HuH-7.5 (cell line): ENCODE results near the gene CDH8.

Source experiments
- DNase-seq: peaks from one replicate; pipeline ENCODE4 v3.0.0; 2011; ENCODE audit warnings: low spot score

CDH8 gene

DNA sequence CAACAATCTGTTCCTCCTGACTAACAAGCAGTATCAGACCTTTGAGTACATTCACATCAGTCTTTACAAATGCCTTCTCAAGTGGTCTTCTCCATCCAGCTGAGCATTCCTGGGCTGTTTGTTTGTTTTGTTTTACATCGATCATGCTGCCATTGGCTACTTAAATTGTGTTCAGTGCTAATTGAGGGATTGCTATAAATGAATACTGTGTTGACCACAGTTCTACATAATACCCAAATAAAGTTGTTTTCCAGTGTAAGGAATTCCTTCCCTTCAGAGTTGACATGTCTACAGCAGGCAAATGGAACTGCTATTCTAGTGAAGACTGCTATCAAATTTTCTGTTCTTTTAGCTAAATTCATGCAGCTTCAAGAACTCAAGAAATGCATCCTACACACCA is 3.2 kb downstream of the CDH8 start:
- no peak for DNase-seq

DNA sequence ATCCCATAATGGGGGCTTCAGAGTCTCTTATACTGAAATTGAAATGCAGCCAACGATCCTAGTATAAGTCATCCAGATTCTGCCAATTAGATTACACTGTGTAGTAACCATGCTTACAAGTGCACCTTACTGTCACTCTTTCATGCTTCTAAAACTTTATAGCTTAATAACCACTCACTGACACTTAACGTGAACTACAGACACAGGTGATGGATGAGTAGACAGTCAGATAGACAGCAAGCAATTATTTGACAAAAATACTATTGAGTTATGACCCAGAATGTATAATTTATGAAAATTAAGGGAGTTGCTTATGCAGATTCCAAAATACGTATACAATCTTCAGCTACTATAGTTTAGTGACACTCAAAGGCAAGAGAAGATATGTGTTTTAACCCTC is 6.3 kb downstream of the CDH8 start:
- no peak for DNase-seq

DNA sequence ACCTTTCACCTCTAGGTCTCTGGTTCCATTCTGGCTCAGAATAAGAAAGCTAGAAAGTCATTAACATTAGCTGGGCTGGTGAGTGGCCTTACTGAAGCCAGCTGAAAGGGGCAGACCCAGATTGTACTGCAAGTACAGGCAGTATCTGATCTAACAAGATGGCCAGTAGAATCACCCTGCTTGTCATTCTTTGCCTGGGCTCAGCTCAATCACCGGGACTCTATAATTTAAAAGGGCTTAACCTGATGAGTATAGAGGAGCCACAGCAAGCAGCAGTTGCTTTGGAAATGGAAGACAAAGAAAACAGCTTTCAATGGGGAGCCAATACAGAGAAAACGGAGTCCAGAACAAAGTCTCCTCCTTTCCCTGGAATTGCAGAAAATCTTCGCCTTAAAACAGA is 13.6 kb downstream of the CDH8 start:
- no peak for DNase-seq

DNA sequence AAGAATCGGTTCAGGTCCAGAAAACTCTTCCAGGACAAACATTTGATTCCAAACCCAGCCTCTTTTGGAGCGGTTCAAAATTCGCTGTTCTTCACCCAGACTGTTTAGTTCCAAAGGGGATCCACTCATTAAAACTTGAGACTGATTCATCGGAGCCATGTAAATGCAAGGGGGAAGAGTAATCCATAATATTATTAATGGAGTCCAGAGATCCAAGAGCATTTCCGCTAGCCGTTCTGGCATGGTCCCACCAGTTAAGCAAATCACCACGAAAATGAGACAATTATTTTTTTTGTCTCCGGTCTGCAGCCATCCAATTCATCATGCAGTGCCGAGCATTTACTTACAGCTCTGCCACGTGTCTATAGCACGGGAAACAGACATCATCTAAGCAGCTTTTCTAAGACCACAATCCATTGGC is 15.1 kb downstream of the CDH8 start:
- DNase-seq: no peak

DNA sequence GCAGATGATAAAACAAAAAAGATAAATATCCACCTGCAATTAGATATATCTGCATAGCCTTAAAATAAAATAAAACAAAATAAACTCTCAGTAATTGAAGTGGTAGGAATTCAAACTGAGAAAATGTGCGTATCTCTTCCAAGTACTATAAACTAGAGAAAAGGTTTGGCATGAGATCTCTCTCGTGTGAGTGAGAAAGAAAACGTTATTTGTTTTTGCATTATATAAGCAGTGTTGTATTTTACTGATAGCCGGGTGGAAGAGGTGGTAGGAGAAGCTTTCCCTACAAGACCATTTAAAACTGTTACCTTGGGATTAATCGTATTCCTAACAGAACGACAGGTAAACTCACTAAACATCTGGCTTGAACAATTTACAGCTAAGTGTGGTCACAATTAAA is 15.6 kb downstream of the CDH8 start:
- no peak for DNase-seq

DNA sequence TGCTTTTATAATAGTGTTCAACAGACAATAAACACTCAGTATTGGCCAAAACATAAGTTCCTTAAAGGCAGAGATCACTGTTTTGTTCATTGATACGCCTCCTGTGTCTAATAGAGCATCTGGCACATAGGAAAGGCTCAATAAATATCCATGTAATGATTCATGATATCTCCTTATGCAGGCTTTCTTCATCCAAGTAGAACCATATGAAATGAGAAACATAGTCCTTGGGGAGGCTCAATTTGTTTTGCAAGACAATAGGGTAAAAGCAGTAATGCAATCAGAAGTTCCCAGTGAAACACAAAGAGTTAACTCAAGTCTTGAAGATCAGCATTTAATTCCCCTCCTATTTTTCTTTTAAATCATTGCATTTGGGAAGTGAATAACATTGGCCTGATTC is 16.4 kb downstream of the CDH8 start:
- no peak for DNase-seq

DNA sequence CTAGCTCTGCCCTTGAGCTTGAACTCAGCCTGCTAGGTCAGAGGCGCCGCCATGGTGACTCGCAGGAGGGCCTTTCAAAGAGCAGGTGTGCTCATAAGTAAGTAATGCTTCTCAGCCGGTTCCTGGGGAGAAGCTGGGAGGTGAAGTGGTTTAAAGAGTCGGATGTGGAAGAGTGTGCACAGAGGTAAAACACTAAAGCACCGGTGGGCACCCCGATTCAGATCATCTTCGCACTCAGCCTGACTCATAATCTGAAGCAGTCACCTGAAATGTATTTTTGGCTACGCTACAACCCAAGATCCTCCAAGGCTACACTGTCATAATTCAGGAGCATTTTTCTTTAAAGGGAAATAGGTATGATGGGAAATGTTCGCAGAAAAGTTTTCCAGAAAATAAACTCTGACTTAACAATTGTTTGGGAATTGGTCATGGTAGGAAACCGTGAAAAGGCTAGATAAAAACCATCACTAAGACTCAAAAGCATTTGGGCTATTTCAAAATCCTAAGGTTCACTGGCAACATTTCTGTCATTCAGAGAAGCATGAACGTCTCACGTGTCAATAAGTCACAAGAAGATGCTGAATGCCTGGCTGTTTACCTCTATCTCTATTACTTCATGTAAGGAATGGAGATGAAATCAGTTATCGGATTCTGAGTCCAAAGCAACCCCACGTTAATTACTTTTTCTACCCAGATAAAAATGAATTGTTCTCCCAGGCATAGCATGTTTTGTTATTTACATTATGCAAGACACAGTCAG is 17.8 kb downstream of the CDH8 start:
- no peak for DNase-seq

DNA sequence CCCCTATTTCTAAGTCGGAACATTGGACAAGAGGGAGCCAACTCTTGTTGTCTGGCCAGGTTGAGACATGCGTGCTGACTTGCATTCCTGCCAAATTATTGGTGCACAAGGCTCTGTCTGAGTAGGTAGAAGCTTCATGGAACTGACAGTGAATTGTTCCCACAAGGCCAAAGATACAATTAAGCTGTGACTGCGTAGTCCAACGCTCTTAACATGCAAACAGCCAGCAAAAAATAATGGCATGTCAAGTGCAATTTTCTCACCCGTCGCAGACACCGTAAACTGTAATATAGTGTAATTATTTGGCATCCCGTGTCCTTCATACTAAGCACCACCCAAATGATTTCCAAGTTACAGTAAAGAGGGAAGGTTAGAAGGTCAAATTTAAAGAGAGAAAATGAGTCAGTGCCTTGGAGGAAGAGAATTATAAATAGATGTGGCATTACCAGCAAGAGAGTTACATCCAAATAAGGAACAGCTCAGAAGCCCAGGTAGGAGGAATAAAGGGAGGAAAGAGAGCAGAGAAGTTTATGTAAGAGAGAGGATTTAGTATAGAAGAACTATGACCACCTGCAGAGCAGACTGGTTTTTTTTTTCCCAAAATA is 21.8 kb downstream of the CDH8 start:
- no peak for DNase-seq

DNA sequence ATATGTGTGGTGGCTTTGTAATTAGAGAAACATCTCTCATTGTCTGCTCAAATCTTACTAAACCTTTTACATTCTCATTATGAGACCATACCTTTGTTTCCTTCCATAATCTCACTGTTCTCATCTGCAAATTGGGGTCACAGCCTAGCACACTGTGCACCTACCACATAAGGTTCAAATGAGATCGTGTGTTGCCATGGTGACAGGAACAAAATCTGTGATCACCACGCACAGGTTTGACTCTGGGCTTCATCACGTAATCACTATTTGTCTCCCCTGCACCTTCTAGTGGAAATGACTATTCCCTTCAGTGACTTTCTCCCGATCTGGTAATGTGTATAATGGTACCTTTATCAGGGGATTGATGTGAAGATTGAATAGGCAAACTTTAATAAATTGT is 26.1 kb downstream of the CDH8 start:
- no peak for DNase-seq

DNA sequence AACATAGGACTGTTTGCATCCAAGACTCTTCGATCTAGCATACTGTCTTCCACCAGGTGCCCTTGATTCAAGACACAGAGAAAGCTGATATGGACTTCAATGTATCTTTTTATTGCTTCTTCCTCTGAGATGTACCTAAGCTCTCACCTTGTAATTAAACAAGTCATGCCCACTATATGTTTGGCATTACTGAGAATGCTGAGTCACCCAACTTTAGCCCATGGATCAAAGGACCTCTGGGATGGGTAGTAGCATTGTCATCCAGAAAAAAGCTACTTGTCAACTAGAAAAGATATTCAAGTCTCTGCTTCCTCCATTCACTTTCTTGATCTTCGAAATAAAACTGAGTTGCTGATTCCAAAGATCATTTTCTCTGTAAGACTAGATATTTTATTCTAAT is 37.8 kb downstream of the CDH8 start:
- DNase-seq: no peak

DNA sequence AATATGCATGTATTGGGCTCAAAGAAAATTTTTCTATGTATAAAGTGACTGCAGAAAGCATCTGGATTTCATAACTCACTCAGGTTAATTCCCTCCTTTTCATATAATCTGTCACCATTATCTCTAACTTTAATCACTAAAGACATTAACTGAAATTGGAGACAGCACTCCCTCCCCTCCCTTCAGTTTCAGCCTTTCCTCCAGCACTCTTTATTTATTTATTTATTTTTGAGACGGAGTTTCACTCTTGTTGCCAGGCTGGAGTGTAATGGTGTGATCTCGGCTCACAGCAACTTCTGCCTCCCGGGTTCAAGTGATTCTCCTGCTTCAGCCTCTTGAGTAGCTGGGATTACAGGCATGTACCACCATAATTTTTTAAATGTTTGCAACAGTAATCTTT is 43.1 kb downstream of the CDH8 start:
- no peak for DNase-seq

DNA sequence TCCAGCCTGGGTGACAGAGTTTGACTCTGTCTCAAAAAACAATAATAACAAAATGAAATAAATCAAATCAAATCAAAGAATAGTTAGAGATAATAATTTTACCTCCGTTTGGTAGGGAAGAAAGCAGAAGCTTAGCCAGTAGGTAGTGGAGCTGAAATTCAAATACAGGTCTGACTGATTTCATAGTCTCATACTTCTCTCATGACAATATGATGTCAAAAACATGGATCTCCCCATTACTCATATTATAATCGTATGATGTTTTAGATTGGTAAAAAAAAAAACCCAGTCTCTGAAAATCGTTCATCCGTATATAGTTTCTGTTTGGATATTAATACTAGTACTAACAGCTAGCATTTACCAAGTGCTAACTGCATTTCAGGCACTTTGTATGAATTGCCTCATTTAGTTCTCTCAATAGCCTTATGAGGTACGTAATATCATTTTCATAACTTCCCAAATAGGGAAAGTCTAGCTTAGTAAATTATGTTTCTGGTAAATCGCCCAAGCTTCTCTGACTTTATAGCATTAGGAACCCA is 48.7 kb downstream of the CDH8 start:
- DNase-seq: no peak

DNA sequence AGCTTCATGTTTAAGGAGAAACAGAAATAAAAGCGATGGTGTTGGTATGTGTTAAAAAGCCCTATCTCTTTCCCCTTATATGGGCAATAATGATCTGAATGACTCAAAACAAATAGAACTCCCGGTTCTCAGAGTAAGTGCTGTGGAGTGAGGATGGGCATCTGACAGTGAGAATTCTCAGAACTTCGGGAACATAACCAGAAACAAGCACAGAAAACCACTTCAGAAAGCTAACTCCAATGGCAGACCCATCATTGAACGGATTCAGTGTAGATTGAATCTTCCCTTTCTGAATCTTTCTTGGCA is 67.2 kb downstream of the CDH8 start:
- no peak for DNase-seq

DNA sequence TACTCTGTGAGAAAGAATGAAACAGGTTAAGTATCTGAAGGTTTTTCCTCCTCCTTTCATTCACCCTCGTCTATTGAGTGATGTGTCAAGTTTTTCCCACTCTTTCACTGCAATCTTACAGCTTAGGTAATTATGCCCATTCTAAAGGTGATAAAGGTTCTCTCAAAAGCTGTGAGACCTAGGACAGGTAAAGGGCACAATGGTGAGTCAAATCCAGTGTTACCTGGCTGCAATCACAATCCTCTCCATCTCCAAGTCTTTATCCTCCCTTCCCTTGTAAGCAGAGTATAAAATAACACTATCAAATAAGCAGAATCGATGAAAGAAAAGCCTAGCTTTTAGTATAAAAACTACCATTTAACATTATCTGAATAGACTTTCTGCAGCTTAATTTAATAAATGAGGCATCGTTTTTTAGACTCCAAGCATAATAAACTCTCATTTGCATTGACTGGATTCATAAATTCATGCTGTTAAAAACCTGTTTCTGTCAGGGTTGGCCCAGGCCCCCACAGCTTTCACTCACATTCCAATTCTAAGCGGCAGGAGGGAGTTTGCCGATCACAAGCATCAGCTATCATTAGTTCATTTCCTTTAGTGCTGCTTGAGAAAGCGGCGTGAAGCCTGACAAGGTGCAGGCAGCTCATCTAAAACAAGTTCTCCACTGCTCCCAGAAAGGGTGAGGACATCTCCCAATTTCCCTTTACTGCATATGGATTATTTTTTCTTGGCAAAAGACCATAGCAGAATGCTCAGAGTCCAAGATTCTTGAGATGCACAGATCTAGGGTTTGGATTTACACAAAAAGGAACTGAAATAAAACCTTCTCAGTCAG is 67.8 kb downstream of the CDH8 start:
- DNase-seq: no peak

DNA sequence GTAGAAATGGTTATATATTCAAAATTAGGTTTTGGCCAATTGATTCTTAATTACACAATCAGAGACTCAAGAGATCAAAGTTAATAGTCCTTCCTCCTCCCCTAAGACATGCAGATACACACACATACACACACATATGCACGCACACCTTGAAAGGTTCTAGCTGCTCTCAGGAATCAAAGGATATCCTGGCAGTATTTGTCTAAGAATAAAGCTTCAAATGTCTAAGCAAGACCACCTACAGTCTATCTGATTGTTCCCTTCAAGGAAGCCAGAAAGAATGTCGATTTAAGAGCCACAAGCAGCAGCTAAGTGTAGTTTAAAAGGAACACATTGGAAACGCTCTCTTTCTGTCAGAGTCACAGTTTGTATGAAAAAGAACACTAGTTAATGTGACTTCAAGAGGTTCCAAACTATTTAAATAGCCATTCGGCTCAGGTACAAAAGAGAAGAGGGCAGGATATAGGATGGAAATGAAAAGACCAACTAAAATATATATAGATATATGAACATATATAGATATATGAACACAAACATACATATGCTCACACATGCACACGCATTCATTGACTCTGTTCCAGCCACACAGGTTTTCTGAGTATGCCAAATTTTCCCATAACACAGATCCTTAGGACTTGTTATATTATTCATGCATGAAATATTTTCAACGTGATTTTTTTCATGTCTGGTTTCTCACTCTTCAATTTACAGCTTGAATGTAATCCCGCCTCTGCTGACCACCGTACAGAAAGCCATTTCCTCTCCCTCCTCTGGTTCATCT is 79.0 kb downstream of the CDH8 start:
- DNase-seq: no peak

DNA sequence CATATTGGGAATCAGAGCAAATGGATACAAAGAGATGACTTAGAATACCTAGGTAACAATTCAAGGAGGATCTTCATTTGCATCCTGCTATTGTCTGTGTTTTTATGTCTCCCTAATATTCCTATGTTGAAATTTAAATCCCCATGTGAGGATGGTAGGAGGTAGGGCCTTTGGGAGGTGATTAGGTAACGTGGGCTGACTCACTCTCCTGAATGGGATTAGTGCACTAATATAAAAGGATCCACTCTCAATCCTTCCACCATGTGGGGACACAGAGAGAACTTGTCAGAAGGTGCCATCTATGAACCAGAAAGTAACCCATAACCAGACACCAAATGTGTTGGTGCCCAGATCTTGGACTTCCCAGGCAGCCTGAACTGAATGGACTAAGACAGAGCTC is 83.4 kb downstream of the CDH8 start:
- no peak for DNase-seq

DNA sequence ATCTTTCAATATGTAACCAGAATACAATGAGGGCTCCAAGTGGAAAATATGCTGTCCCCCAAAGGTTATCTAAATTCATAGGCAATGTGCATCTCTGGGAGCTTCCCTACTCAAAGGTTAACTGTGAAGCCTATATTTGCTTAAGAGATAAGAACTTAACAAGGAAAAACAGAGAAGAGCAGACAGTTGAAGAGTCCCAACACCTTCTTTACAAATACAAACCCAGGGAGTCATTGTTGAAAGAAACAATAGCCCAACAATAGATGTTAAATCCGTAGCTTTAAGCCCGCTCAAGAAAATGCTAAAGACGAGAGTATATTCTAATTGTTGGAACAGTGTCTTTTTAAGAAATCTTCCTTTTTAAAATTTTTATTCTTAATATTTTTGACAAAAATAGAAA is 87.8 kb downstream of the CDH8 start:
- DNase-seq: no peak

DNA sequence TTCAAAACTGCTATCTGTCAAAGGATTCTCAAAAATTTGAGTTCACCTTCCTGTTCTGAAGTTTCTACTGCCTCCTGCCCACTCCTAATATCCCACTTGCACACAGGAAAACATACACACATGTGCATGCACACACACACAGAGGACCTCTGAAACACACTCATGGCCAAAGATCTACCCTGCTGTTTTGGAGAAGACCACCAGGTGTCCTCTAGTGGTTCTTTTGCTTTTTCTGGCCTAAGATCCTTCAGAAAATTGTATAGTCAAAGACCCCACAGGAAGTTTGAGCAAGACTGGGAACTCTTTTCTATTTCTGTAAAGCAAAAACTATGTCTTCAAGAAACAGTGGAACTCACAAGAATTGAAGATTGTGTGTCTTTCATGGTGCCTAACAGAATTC is 90.2 kb downstream of the CDH8 start:
- no peak for DNase-seq

DNA sequence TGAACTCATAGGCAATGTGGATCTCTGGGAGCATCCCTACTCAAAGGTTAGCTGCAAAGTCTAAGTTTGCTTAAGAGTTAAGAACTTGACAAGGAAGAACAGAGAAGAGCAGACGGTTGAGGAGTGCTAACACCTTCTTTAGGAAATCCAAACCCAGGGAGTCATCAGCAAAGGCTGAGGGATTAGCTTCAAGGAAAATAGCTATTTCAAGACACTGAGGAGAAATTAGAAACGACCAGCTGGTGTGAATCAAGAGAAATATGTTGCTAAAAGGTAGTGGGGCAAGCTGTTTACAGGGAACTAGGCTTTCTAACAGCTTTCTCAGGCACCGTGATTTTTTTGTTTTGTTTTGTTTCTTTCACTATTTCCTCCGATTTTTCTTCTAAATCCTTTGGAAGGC is 90.7 kb downstream of the CDH8 start:
- no peak for DNase-seq

DNA sequence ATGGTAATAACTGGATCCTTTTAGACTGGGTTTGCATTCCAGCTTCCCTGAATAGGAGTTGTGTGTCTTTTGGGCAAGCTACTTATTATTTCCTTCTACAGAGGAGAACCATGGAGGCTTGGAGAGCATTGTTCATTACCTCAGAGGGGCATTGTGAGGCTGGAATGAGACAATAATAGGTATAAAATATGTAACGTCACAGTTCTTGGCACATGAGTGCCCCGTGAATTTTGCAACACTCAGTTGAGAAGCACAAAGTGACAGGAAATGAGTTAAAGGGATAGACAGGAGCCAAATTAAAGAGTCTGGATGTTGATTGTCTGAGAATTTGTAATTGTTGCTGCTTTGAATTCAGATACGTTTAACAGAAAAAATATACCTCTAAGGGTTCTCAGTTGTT is 92.2 kb downstream of the CDH8 start:
- no peak for DNase-seq

DNA sequence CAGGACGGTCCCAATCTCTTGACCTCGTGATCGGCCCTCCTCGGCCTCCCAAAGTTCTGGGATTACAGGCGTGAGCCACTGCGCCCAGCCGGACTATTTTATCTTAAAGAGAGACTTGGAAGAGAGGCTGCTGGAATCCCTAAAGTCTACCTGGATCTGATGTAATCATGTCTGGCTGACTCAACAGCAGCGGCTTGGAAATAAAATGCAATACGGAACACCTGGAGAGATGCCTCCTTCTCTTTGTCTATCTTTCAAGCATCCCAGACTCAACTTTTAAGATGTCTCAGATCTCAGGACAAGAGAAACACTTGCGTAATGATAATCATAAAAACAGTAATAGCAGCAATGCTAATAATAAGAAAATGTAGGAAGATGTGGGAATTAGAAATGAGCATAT is 95.6 kb downstream of the CDH8 start:
- DNase-seq: no peak

DNA sequence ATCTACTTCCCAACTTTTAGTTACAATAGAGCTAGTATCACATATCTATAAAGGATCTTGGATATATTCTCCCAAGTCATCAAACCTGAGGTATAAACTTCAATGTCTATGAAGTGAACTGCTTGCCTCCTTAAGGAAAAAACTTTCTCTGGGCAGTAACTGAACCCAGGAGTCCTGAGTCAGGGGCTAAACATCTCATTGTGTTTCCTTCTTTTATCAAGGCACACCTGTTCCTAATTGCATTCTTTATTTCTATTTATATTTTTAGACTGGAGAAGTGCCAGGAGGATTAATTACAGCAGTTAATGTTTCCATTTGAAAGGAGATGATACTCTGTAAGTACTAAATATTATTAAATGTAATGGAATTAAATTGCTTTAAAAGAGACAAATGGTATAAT is 98.6 kb downstream of the CDH8 start:
- no peak for DNase-seq
